Glutamatergic neuron (in vitro differentiated cells): Measurements from ENCODE around the gene CNTNAP2. TPM values are rescaled to one million over a fixed set of nuclear protein-coding genes. Genes with fewer than 3 reads are reported as not detected.

Experiments used
- DNase-seq: peaks from one replicate; pipeline ENCODE4 v3.0.0; 2022
- H3K27ac Mint-ChIP-seq: one replicate; pipeline ENCODE4 v1.8.0; 2020; ENCODE audit warnings: mild to moderate bottlenecking, mixed read lengths, inconsistent platforms; ENCODE audit not compliant: unreplicated experiment
- H3K27me3 Mint-ChIP-seq: one replicate; pipeline ENCODE4 v1.8.0; 2020; ENCODE audit warnings: mild to moderate bottlenecking, moderate library complexity, mixed read lengths, inconsistent platforms; ENCODE audit not compliant: unreplicated experiment
- H3K36me3 Mint-ChIP-seq: one replicate; pipeline ENCODE4 v1.8.0; 2020; ENCODE audit warnings: mild to moderate bottlenecking, mixed read lengths, inconsistent platforms; ENCODE audit not compliant: unreplicated experiment
- H3K4me1 Mint-ChIP-seq: one replicate; pipeline ENCODE4 v1.8.0; 2020; ENCODE audit warnings: mild to moderate bottlenecking, low read depth, mixed read lengths, inconsistent platforms; ENCODE audit not compliant: unreplicated experiment
- H3K4me3 Mint-ChIP-seq: one replicate; pipeline ENCODE4 v1.8.0; 2020; ENCODE audit warnings: mild to moderate bottlenecking, mixed read lengths, inconsistent platforms; ENCODE audit not compliant: unreplicated experiment
- H3K9me3 Mint-ChIP-seq: one replicate; pipeline ENCODE4 v1.8.0; 2020; ENCODE audit warnings: mild to moderate bottlenecking, moderate library complexity, mixed read lengths, inconsistent platforms; ENCODE audit not compliant: unreplicated experiment
- CTCF ChIP-seq: fragments of 200-600 bp; sonication (generic); IDR thresholded peaks from one replicate; pipeline ENCODE4 v1.5.0; 2021; ENCODE audit not compliant: partially characterized antibody, unreplicated experiment
- total RNA-seq: library from RNA; stranded (reverse); fragmentation: NEBNext Ultra II Directional; extraction: Animal tissue kit (Norgen Biotek cat#: 25700); gene quantifications from one replicate; pipeline ENCODE4 v1.2.1, GENCODE V29; 2021; ENCODE audit not compliant: unreplicated experiment

Gene CNTNAP2
- total RNA-seq, 1 donor from 2014 or later: 25.8 TPM

GRCh38 chr7:146412781-146413180 lies 296.2 kb downstream of the CNTNAP2 start:
- Mint-ChIP-seq H3K27me3 (no peaks in the 10 kb centered on the region), H3K4me1 (no peaks in the 10 kb centered on the region), H3K27ac (no peak overlapping the region), H3K36me3 (no peaks in the 10 kb centered on the region), H3K4me3 (no peak overlapping the region), H3K9me3 (peaks cover 2% of the 10 kb centered on the region)
- no peak for TF ChIP-seq CTCF
- DNase-seq: no peak

- no peak for TF ChIP-seq CTCF
- Mint-ChIP-seq H3K36me3 (no peaks in the 10 kb centered on the region), H3K4me3 (no peak overlapping the region), H3K9me3 (peaks cover 2% of the 10 kb centered on the region), H3K27ac (no peak overlapping the region), H3K4me1 (no peaks in the 10 kb centered on the region), H3K27me3 (no peaks in the 10 kb centered on the region)
- no peak for DNase-seq
These were observed 297.8 kb downstream of the CNTNAP2 start for GRCh38 chr7:146414373-146414772.

- Mint-ChIP-seq H3K27ac (no peak overlapping the region), H3K27me3 (no peaks in the 10 kb centered on the region), H3K4me1 (no peaks in the 10 kb centered on the region), H3K9me3 (peaks cover 2% of the 10 kb centered on the region), H3K36me3 (no peaks in the 10 kb centered on the region), H3K4me3 (no peak overlapping the region)
- no peak for TF ChIP-seq CTCF
- no peak for DNase-seq
These were observed 298.3 kb downstream of the CNTNAP2 start for GRCh38 chr7:146414937-146415336.

DNA sequence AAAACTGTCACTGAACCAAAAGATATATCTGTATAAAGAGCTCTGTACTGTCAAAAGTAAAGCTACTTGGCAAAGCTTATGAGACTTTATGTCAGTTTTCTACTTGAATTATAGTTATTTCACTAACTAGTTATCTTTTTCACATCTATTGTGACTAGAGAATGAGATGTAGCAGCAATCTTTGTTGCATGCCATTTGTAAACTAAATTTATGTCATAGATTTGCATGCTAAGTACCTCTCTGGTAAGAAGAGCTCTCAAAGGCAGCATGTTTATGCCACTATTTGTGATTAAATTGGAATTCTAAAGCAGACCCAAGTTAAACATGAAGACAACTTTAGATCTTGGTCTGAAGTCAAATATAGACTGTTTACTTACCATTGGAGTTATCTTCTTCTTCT lies 300.6 kb downstream of the CNTNAP2 start:
- no peak for DNase-seq
- Mint-ChIP-seq H3K9me3 (peaks cover 2% of the 10 kb centered on the region), H3K27me3 (no peaks in the 10 kb centered on the region), H3K4me3 (no peak overlapping the region), H3K36me3 (no peaks in the 10 kb centered on the region), H3K4me1 (no peaks in the 10 kb centered on the region), H3K27ac (no peak overlapping the region)
- TF ChIP-seq CTCF: no peak

- DNase-seq: no peak
- no peaks in the 10 kb centered on the region for H3K27me3 Mint-ChIP-seq
- H3K4me3 Mint-ChIP-seq: no peak overlapping the region
- H3K27ac Mint-ChIP-seq: no peak overlapping the region
- H3K9me3 Mint-ChIP-seq: no peaks in the 10 kb centered on the region
- H3K4me1 Mint-ChIP-seq: no peaks in the 10 kb centered on the region
- TF ChIP-seq CTCF: no peak
- H3K36me3 Mint-ChIP-seq: no peaks in the 10 kb centered on the region
These were observed 306.8 kb downstream of the CNTNAP2 start for GRCh38 chr7:146423446-146423845.
